ENCODE results near the gene DUSP19. TPM values are rescaled to one million over a fixed set of nuclear protein-coding genes. Genes with fewer than 3 reads are reported as not detected.

DUSP19 gene
- total and polyA plus RNA-seq, 2 donors (not counting 1 experiment from before 2014, with no cell fraction given), result 0.13 to 1.7 TPM

GRCh38 chr2:183069174-183069573, 9.4 kb upstream of the DUSP19 start:
- no peaks in the 10 kb centered on the region for H3K4me1 ChIP-seq (ENCODE audit: control insufficient read depth in 2 of 2, insufficient read depth in 2 of 2, low read length in 2 of 2)
- POLR2A ChIA-PET, result no interaction called here
- H3K27ac ChIP-seq (ENCODE audit: low read length in 2 of 2), result no peak overlapping the region
- H3K4me3 Mint-ChIP-seq, result no peak overlapping the region
- H3K4me3 ChIP-seq (ENCODE audit: control extremely low read depth in 1 of 5, extremely low read depth in 1 of 5, insufficient read depth in 1 of 5, low read depth in 2 of 5, low read length in 4 of 5), result no peak overlapping the region
- intact Hi-C loops (cut with micrococcal nuclease), result no loop called here
- peaks cover 0 to 21% (median 3%) of the 10 kb centered on the region in 4 experiments for H3K27me3 ChIP-seq (replicated peaks in 1 of 4; ENCODE audit: control extremely low read depth in 1 of 4, control insufficient read depth in 3 of 4, insufficient read depth in 4 of 4, low read length in 3 of 4)
- ATAC-seq (ENCODE audit: low read depth) (no peak), DNase-seq (no peak)
- no peak overlapping the region for H3K4me2 ChIP-seq (replicated peaks; ENCODE audit: low read depth, low read length, poor library complexity, severe bottlenecking)
- 94% methylated on average over 2 of the region's 2 CpGs for WGBS (ENCODE audit: insufficient coverage)
- no peaks in the 10 kb centered on the region for H3K36me3 ChIP-seq (replicated peaks in 1 of 2; ENCODE audit: control extremely low read depth in 1 of 2, control insufficient read depth in 1 of 2, extremely low read depth in 1 of 2, insufficient read depth in 2 of 2, low read length in 1 of 2)
- TF ChIP-seq EZH2 (IDR thresholded peaks at IDR 0.05; ENCODE audit: borderline replicate concordance, insufficient read depth, low read depth, low read length, poor library complexity, severe bottlenecking) (no peak), CTCF (IDR thresholded peaks at IDR 0.05) (no peak)
- H4K20me1 ChIP-seq (ENCODE audit: control insufficient read depth, insufficient read depth, low read length, poor library complexity, severe bottlenecking), result no peaks in the 10 kb centered on the region
- H3K9me3 ChIP-seq (ENCODE audit: control extremely low read depth in 1 of 3, control insufficient read depth in 2 of 3, insufficient read depth in 1 of 3, low read length in 2 of 3), result peaks cover 0 to 24% (median 7%) of the 10 kb centered on the region in 3 donors
- H3K9ac ChIP-seq (ENCODE audit: low read length), result no peak overlapping the region
- H3K27ac Mint-ChIP-seq, result no peak overlapping the region
- H2AFZ ChIP-seq (ENCODE audit: insufficient read depth, low read depth, low read length, poor library complexity, severe bottlenecking), result no peak overlapping the region
- H3K4me1 Mint-ChIP-seq, result no peaks in the 10 kb centered on the region
- peaks cover 29% of the 10 kb centered on the region for H3K27me3 Mint-ChIP-seq
- H3K79me2 ChIP-seq (ENCODE audit: control insufficient read depth, insufficient read depth, low read length), result no peaks in the 10 kb centered on the region
- CTCF ChIA-PET, result interaction anchor here (1.6 kb wide), 1 partner anchor 9 kb away, joined by 4 read pairs; the partner anchor contains the start of gene DUSP19
- H3K9me3 Mint-ChIP-seq (ENCODE audit: insufficient read depth), result no peaks in the 10 kb centered on the region

- intact Hi-C loops (cut with micrococcal nuclease), result no loop called here
- Histone ChIP-seq H3K79me2 (ENCODE audit: control insufficient read depth, insufficient read depth, low read length) (no peaks in the 10 kb centered on the region), H2AFZ (ENCODE audit: insufficient read depth, low read depth, low read length, poor library complexity, severe bottlenecking) (no peak overlapping the region), H3K27me3 (replicated peaks in 1 of 4; ENCODE audit: control extremely low read depth in 1 of 4, control insufficient read depth in 3 of 4, insufficient read depth in 4 of 4, low read length in 3 of 4) (peaks cover 0 to 22% (median 4%) of the 10 kb centered on the region in 4 experiments), H4K20me1 (ENCODE audit: control insufficient read depth, insufficient read depth, low read length, poor library complexity, severe bottlenecking) (no peaks in the 10 kb centered on the region), H3K9me3 (ENCODE audit: control extremely low read depth in 1 of 3, control insufficient read depth in 2 of 3, insufficient read depth in 1 of 3, low read length in 2 of 3) (peaks cover 0 to 20% (median 7%) of the 10 kb centered on the region in 3 donors), H3K4me1 (ENCODE audit: control insufficient read depth in 2 of 2, insufficient read depth in 2 of 2, low read length in 2 of 2) (no peaks in the 10 kb centered on the region), H3K9ac (ENCODE audit: low read length) (no peak overlapping the region), H3K27ac (ENCODE audit: low read length in 2 of 2) (no peak overlapping the region), H3K36me3 (replicated peaks in 1 of 2; ENCODE audit: control extremely low read depth in 1 of 2, control insufficient read depth in 1 of 2, extremely low read depth in 1 of 2, insufficient read depth in 2 of 2, low read length in 1 of 2) (no peaks in the 10 kb centered on the region), H3K4me3 (ENCODE audit: control extremely low read depth in 1 of 5, extremely low read depth in 1 of 5, insufficient read depth in 1 of 5, low read depth in 2 of 5, low read length in 4 of 5) (no peak overlapping the region), H3K4me2 (replicated peaks; ENCODE audit: low read depth, low read length, poor library complexity, severe bottlenecking) (no peak overlapping the region)
- ATAC-seq (ENCODE audit: low read depth) (no peak), DNase-seq (no peak)
- ChIA-PET CTCF (interaction anchor here (1.0 kb wide), 1 partner anchor 10 kb away, joined by 3 read pairs; no protein-coding TSS in a partner anchor), POLR2A (no interaction called here)
- Mint-ChIP-seq H3K4me3 (no peak overlapping the region), H3K9me3 (ENCODE audit: insufficient read depth) (no peaks in the 10 kb centered on the region), H3K4me1 (no peaks in the 10 kb centered on the region), H3K27me3 (peaks cover 29% of the 10 kb centered on the region), H3K27ac (no peak overlapping the region)
- WGBS (ENCODE audit: insufficient coverage), result 83% methylated on average over 34 of the region's 34 CpGs
- no peak for TF ChIP-seq CTCF (IDR thresholded peaks at IDR 0.05)
These were observed 7.4 kb upstream of the DUSP19 start for GRCh38 chr2:183070942-183071844.

Data from B cell (primary cell).